ENCODE data around the gene DAO.

DNA sequence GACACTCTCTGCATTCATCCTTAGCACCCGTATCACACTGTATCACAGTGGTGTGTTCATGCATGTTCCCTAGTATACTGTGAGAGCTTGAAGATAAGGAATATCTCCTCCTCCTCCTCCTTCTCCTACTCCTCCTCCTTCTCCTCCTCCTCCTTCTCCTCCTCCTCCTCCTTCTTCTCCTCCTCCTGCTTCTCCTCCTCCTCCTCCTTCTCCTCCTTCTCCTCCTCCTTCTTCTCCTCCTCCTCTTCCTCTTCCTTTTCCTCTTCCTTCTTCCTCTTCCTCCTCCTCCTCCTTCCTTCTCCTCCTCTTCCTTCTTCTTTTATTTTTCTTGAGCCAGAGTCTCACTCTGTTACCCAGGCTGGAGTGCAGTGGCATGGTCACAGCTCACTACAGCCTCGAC, 27.1 kb downstream of the DAO start:
- TF ChIP-seq, protein P1, sequence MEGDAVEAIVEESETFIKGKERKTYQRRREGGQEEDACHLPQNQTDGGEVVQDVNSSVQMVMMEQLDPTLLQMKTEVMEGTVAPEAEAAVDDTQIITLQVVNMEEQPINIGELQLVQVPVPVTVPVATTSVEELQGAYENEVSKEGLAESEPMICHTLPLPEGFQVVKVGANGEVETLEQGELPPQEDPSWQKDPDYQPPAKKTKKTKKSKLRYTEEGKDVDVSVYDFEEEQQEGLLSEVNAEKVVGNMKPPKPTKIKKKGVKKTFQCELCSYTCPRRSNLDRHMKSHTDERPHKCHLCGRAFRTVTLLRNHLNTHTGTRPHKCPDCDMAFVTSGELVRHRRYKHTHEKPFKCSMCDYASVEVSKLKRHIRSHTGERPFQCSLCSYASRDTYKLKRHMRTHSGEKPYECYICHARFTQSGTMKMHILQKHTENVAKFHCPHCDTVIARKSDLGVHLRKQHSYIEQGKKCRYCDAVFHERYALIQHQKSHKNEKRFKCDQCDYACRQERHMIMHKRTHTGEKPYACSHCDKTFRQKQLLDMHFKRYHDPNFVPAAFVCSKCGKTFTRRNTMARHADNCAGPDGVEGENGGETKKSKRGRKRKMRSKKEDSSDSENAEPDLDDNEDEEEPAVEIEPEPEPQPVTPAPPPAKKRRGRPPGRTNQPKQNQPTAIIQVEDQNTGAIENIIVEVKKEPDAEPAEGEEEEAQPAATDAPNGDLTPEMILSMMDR (IDR thresholded peaks at IDR 0.05; ENCODE audit: insufficient read depth, low read length) = no peak
- TF ChIP-seq POLR2AphosphoS5 (IDR thresholded peaks at IDR 0.05; ENCODE audit: low read depth) = no peak

Data from HL-60 (cell line).